Lower lobe of right lung (tissue), 2 donors: Measurements from ENCODE around the gene NOSTRIN. TPM values are rescaled to one million over a fixed set of nuclear protein-coding genes. Genes with fewer than 3 reads are reported as not detected.

Experiments used
- ATAC-seq, 2 donors: fragments of 200-7000 bp; cut with Tn5 transposase; one replicate each; pipeline ENCODE4 v1.9.1; 2020 to 2022; ENCODE audit warnings: mild to moderate bottlenecking in 2 of 2, moderate library complexity in 2 of 2
- DNase-seq: peaks from one replicate; pipeline ENCODE4 v3.0.0-alpha.2; 2020
- H3K27ac ChIP-seq: fragments of 200-600 bp; one replicate; pipeline ENCODE4 v1.8.0; 2022
- H3K27me3 ChIP-seq: fragments of 200-600 bp; one replicate; pipeline ENCODE4 v1.8.0; 2022; ENCODE audit warnings: low read depth
- H3K36me3 ChIP-seq: fragments of 200-600 bp; one replicate; pipeline ENCODE4 v1.8.0; 2022; ENCODE audit warnings: mild to moderate bottlenecking
- H3K4me1 ChIP-seq: fragments of 200-600 bp; one replicate; pipeline ENCODE4 v1.8.0; 2022
- H3K4me3 ChIP-seq: fragments of 200-600 bp; one replicate; pipeline ENCODE4 v1.8.0; 2022; ENCODE audit warnings: mild to moderate bottlenecking
- H3K9me3 ChIP-seq: fragments of 200-600 bp; one replicate; pipeline ENCODE4 v1.8.0; 2022
- intact Hi-C: fragments of 100-400 bp; cut with DNase I; formaldehyde crosslinking; loops from one replicate; pipeline ENCODE4 v1.11.0; 2022
- long read RNA-seq: library from polyadenylated mRNA; unstranded; transcript quantifications from one replicate; pipeline ENCODE4 v2.0.0, GENCODE V29; 2021
- total RNA-seq: library from RNA; stranded (reverse); fragmentation: NEBNext Ultra II Directional; extraction: Animal tissue kit (Norgen Biotek cat#: 25700); gene quantifications from one replicate; pipeline ENCODE4 v1.2.1, GENCODE V29; 2021
- TF ChIP-seq, protein P1 (sequence below): fragments of 200-600 bp; IDR thresholded peaks from one replicate; pipeline ENCODE4 v1.8.0; 2022; ENCODE audit warnings: antibody characterized with exemption, mild to moderate bottlenecking
- donor health status: DM: no; HTN: yes; CAD: no; lungs with severe emphysema.

The NOSTRIN gene, protein sequence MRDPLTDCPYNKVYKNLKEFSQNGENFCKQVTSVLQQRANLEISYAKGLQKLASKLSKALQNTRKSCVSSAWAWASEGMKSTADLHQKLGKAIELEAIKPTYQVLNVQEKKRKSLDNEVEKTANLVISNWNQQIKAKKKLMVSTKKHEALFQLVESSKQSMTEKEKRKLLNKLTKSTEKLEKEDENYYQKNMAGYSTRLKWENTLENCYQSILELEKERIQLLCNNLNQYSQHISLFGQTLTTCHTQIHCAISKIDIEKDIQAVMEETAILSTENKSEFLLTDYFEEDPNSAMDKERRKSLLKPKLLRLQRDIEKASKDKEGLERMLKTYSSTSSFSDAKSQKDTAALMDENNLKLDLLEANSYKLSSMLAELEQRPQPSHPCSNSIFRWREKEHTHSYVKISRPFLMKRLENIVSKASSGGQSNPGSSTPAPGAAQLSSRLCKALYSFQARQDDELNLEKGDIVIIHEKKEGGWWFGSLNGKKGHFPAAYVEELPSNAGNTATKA
- total RNA-seq: 45.2 TPM
- long read RNA-seq, transcript NOSTRIN-201 (16 exons, 2,294 nt): major isoform, 29 of 50 reads
- long read RNA-seq, partial matches to known transcripts: 7 of 50 reads
- long read RNA-seq, other reads (novel, unspliced or antisense): 13 of 50 reads

DNA sequence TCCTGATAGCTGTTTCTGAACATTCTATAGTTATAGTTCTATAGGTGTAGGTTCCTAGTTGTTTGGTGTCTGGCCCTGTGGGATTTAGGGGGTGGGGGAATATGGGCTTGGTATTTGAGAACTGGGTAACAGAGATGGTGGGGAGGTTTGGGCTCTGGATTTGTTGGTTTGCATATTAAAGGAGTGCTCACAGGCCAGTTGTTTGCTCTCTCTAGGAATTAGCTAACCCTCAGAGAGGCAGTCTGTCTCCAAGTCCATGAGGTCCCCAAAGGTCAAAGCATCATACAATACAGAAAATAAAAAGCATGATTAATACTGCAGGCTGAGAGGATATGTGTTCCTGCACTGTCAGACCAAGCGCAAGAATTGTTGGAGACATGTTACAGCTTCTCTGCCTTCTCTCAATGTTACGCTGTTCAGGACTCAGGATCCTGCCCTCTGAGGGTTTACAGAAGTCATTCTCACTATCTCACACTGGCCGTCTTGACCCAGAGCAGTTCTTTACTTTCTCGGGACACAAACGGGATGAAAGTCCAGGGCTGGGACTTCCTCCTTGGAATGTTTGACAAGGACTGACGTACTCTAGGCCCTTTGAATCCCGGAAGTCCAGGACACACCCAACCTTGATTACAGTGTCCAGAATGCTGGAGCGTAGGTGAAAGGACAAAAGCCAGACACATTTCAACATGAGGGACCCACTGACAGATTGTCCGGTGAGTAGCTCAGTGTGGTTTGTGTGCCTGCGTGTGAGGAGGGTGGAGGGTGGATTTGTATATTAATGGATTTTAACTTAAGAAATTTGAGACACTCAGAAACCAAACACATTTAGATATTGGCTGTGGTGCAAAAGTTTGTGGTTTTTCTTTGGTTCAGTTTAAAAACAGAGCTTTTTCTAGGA is at the start of gene NOSTRIN:
NOSTRIN (plus strand) TSS at position 677 of the 898 bp plus-strand sequence; CDS start at position 687, 10 bp downstream.
- DNase-seq (no peak), ATAC-seq (peak; percentile 88 to 90)
- H3K27ac ChIP-seq: peak within 1 kb of the TSS; percentile 81
- TF ChIP-seq, protein P1, sequence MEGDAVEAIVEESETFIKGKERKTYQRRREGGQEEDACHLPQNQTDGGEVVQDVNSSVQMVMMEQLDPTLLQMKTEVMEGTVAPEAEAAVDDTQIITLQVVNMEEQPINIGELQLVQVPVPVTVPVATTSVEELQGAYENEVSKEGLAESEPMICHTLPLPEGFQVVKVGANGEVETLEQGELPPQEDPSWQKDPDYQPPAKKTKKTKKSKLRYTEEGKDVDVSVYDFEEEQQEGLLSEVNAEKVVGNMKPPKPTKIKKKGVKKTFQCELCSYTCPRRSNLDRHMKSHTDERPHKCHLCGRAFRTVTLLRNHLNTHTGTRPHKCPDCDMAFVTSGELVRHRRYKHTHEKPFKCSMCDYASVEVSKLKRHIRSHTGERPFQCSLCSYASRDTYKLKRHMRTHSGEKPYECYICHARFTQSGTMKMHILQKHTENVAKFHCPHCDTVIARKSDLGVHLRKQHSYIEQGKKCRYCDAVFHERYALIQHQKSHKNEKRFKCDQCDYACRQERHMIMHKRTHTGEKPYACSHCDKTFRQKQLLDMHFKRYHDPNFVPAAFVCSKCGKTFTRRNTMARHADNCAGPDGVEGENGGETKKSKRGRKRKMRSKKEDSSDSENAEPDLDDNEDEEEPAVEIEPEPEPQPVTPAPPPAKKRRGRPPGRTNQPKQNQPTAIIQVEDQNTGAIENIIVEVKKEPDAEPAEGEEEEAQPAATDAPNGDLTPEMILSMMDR: no peak
- no peaks in the 10 kb centered on the region for H3K36me3 ChIP-seq
- H3K27me3 ChIP-seq: no peaks in the 10 kb centered on the region
- intact Hi-C loops: no loop called here
- H3K4me1 ChIP-seq: peaks cover 20% of the 10 kb centered on the region
- no peaks in the 10 kb centered on the region for H3K9me3 ChIP-seq
- H3K4me3 ChIP-seq: peak within 1 kb of the TSS; percentile 42

DNA sequence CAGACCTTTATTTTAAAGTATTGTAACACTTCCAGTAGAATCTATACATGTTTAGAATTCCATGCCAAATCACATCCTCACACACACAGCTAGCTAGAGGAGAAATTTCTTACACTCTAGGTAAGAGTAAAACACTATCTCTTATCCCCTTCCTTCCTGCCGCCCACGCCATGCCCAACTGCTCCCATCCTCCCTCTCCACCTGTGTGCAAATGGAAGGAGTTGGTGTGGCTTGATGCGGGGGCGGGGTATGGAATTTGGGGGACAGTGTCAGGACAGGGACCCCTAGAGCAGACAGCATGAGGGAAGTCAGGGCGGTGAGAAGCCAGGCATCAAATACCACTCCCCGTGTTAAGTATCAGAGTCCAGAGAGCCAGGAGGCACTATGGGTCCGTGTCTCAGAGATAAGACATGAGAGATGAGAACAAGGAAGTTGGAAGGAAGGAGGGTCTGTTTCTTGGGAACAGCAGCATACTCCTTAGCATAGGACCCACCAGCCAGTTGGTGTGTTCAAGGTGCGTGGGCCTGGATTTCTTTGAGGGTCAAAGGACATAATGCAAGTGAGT is 48.6 kb upstream of the NOSTRIN start:
- TF ChIP-seq, protein P1: no peak
- Histone ChIP-seq H3K9me3 (no peaks in the 10 kb centered on the region), H3K4me1 (peaks cover 8% of the 10 kb centered on the region), H3K36me3 (no peaks in the 10 kb centered on the region), H3K27ac (no peak overlapping the region), H3K4me3 (no peak overlapping the region), H3K27me3 (no peaks in the 10 kb centered on the region)
- ATAC-seq: peak in 1 of 2 donors; percentile 27
- intact Hi-C loops: no loop called here
- no peak for DNase-seq

DNA sequence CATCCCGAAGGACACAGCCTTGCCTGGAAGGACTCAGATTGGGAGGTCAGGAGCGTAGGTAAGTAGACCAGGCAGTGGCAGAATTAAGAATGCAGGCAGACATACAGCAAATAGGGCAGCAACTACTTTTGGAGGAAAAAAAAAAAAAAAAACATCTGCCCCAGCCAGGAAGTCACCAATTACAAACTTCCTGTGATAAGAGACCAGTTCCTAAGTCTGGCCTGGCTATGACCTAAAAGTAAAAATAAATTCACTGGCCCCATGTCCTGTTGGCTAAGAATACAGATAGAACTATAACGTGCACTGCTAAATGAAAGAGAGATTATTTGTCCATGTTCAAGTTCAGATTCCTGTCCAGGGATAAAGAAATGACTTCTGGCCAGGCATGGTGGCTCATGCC is 45.2 kb upstream of the NOSTRIN start:
- no peak for ATAC-seq
- H3K36me3 ChIP-seq: no peaks in the 10 kb centered on the region
- H3K9me3 ChIP-seq: no peaks in the 10 kb centered on the region
- H3K27me3 ChIP-seq: no peaks in the 10 kb centered on the region
- DNase-seq: no peak
- no peak overlapping the region for H3K4me3 ChIP-seq
- H3K4me1 ChIP-seq: peaks cover 8% of the 10 kb centered on the region
- intact Hi-C loops: no loop called here
- TF ChIP-seq, protein P1: no peak
- no peak overlapping the region for H3K27ac ChIP-seq

DNA sequence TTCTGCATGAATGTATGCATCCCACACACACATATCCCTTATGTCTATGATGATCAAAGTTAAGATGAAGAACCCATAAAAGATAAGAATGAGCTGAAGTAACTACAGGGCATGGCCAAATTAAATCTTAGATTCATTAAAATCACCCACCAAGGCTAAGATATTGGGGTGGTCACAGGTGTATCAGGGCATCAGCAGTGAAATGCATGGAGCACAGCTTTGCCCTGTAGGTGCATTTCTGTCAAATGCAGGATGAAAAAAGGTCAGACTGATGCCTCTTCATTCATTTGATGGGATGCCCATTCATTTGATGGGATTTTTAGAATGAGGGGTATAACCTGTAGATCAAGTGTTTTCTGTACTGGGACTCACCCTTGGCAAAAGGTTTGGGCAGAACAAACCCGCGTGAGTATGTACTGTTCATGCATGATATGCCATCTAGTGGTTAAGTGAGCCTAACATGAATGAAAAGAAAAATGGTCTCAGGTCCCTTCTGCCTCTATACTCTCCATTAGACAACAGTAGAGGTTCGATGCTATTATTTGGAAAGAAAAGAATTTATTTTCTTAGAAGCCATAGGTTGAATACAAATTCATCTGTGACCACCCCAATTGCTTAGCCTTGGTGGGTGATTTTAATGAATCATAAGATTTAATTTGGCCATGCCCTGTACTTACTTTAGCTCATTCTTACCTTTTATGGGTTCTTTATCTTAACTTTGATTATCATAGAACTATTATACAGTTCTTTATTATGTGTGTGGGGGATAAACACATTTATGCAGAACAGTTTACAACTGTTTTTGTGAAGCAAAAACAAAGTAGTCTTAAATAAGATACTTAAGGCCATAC is 43.2 kb upstream of the NOSTRIN start:
- Histone ChIP-seq H3K27me3 (no peaks in the 10 kb centered on the region), H3K9me3 (no peaks in the 10 kb centered on the region), H3K27ac (no peak overlapping the region), H3K4me1 (peaks cover 8% of the 10 kb centered on the region), H3K36me3 (no peaks in the 10 kb centered on the region), H3K4me3 (no peak overlapping the region)
- TF ChIP-seq, protein P1: peak; percentile 61
- DNase-seq (no peak), ATAC-seq (peak; percentile 70 to 76)
- intact Hi-C loops: no loop called here
